Fibroblast of mammary gland (primary cell): ENCODE data around the gene LMBRD1.
"Not testable (repeated sequence)": the region's sequence is repeated elsewhere in the genome, so short reads cannot be mapped to it uniquely, and the experiment has no call there.

Source experiments
- DNase-seq: peaks from one replicate; pipeline ENCODE4 v3.0.0-alpha.2; 2010; ENCODE audit warnings: low read depth
- H3K4me3 ChIP-seq: 2 replicates; pipeline ENCODE4 v1.5.1; 2011; ENCODE audit warnings: low read depth, mild to moderate bottlenecking, low read length, moderate library complexity; ENCODE audit not compliant: control insufficient read depth
- CTCF ChIP-seq: conservative IDR thresholded peaks from 2 replicates; pipeline ENCODE4 v1.5.1; 2011; ENCODE audit warnings: low read depth, low read length, inconsistent platforms; ENCODE audit not compliant: control insufficient read depth, insufficient read depth

Gene LMBRD1

GRCh38 chr6:69789578-69789977 lies 7.2 kb downstream of the LMBRD1 start:
- H3K4me3 ChIP-seq = no peak overlapping the region
- no peak for DNase-seq
- no peak for TF ChIP-seq CTCF

GRCh38 chr6:69787436-69787835 lies 9.4 kb downstream of the LMBRD1 start:
- DNase-seq, H3K4me3 ChIP-seq: not testable (repeated sequence)

- TF ChIP-seq CTCF = no peak
Measured at GRCh38 chr6:69785697-69786096, 11.1 kb downstream of the LMBRD1 start.

GRCh38 chr6:69784595-69785377 lies 12.0 kb downstream of the LMBRD1 start:
- no peak overlapping the region for H3K4me3 ChIP-seq
- no peak for DNase-seq
- no peak for TF ChIP-seq CTCF

More at GRCh38 chr6:69785697-69786096, 11.1 kb downstream of the LMBRD1 start:
- DNase-seq = no peak
- no peak overlapping the region for H3K4me3 ChIP-seq

- DNase-seq = no peak
- TF ChIP-seq CTCF = no peak
- H3K4me3 ChIP-seq = no peak overlapping the region
Measured at GRCh38 chr6:69783108-69783507, 13.7 kb downstream of the LMBRD1 start.

- DNase-seq = peak; percentile 9
- H3K4me3 ChIP-seq = no peak overlapping the region
- TF ChIP-seq CTCF = no peak
Measured at GRCh38 chr6:69780585-69781178, 16.1 kb downstream of the LMBRD1 start.

- H3K4me3 ChIP-seq = no peak overlapping the region
- TF ChIP-seq CTCF = no peak
- DNase-seq = no peak
Measured at GRCh38 chr6:69775941-69776340, 20.9 kb downstream of the LMBRD1 start.
